Bronchial epithelial cell (primary cell): ENCODE measurements around the gene SLC16A4. TPM values are rescaled to one million over a fixed set of nuclear protein-coding genes. Genes with fewer than 3 reads are reported as not detected.
A peak's percentile ranks its signal among the peaks of the same experiment; 100 is the strongest.

Experiments used
- DNase-seq: peaks from one replicate; pipeline ENCODE4 v3.0.0-alpha.2; 2010; ENCODE audit warnings: low read depth
- FAIRE-seq: peaks from 2 replicates; lab custom pipeline; 2011; peaks lifted over from hg19 to GRCh38; lab: Jason Lieb, UNC
- H3K27me3 ChIP-seq: 2 replicates; pipeline ENCODE4 v1.5.1; 2011; ENCODE audit warnings: low read length; ENCODE audit not compliant: control insufficient read depth, insufficient read depth
- H3K36me3 ChIP-seq: 2 replicates; pipeline ENCODE4 v1.5.1; 2011; ENCODE audit warnings: low read length; ENCODE audit not compliant: control insufficient read depth, insufficient read depth
- H3K4me3 ChIP-seq: 2 replicates; pipeline ENCODE4 v1.5.1; 2011; ENCODE audit warnings: mild to moderate bottlenecking, low read depth, low read length, control low read depth
- CTCF ChIP-seq: IDR thresholded peaks from 2 replicates; pipeline ENCODE4 v1.5.1; 2011; ENCODE audit warnings: mild to moderate bottlenecking, moderate library complexity, low read length, control low read depth, inconsistent platforms; ENCODE audit not compliant: insufficient read depth, severe bottlenecking
- total RNA-seq: library from RNA; depleted of rRNA; stranded (reverse); fragments of >200 nt; gene quantifications from 2 replicates; pipeline ENCODE4 v1.2.1, GENCODE V29; 2014

Gene SLC16A4
- total RNA-seq, 1 donor from 2014 or later = 34.2 TPM

- FAIRE-seq (no peak), DNase-seq (peak; percentile 43)
- Histone ChIP-seq H3K27me3 (no peaks in the 10 kb centered on the region), H3K4me3 (no peak overlapping the region), H3K36me3 (no peaks in the 10 kb centered on the region)
- no peak for TF ChIP-seq CTCF
Observed at GRCh38 chr1:110319332-110320167, 71.3 kb downstream of the SLC16A4 start.

GRCh38 chr1:110318046-110318445, 72.8 kb downstream of the SLC16A4 start:
- Histone ChIP-seq H3K27me3 (no peaks in the 10 kb centered on the region), H3K36me3 (no peaks in the 10 kb centered on the region), H3K4me3 (no peak overlapping the region)
- FAIRE-seq (no peak), DNase-seq (no peak)
- TF ChIP-seq CTCF = no peak

- no peak for TF ChIP-seq CTCF
- FAIRE-seq = no peak
- H3K4me3 ChIP-seq = no peak overlapping the region
- H3K27me3 ChIP-seq = no peaks in the 10 kb centered on the region
- H3K36me3 ChIP-seq = no peaks in the 10 kb centered on the region
- no peak for DNase-seq
Observed at GRCh38 chr1:110316735-110317134, 74.1 kb downstream of the SLC16A4 start.

Other genes starting within 250 kb of the SLC16A4 start
- 0.53 TPM in 1 of 2 replicates, not detected in the other for gene SLC6A17, start 240.5 kb downstream of the SLC16A4 start, total RNA-seq
- 0.51 and 0.53 TPM in 2 replicates for gene KCNC4, start 180.7 kb downstream of the SLC16A4 start, total RNA-seq
- gene RBM15, start 51.6 kb downstream of the SLC16A4 start, total RNA-seq = 33.4 and 37.1 TPM in 2 replicates
- 29.5 and 73.7 TPM in 2 replicates for gene LAMTOR5, start 16.7 kb upstream of the SLC16A4 start, total RNA-seq
- gene PROK1, start 60.1 kb upstream of the SLC16A4 start, total RNA-seq = not detected in 2 replicates
- gene KCNA10, start 128.1 kb upstream of the SLC16A4 start, total RNA-seq = not detected in 2 replicates
- not detected in 2 replicates for gene KCNA2, start 215.3 kb upstream of the SLC16A4 start, total RNA-seq